Liver (tissue), 3 donors: Measurements from ENCODE around the gene AGPAT2.

Source experiments
- ATF3 ChIP-seq: IDR thresholded peaks from 2 replicates; pipeline ENCODE4 v1.6.1; 2016; ENCODE audit warnings: antibody characterized with exemption
- CTCF ChIP-seq: fragments of 150-350 bp; IDR thresholded peaks from 2 replicates; pipeline ENCODE4 v1.5.1; 2017; ENCODE audit warnings: improper control_type of control experiment, low read depth, low read length; ENCODE audit not compliant: missing input control
- EGR1 ChIP-seq, 2 donors: IDR thresholded peaks; 2 replicates each; pipeline ENCODE4 v1.6.1; 2016 to 2018; ENCODE audit warnings: antibody characterized with exemption in 2 of 2, low read depth in 2 of 2
- FOXA1 ChIP-seq: IDR thresholded peaks from 2 replicates; pipeline ENCODE4 v1.6.1; 2016; ENCODE audit warnings: antibody characterized with exemption
- GABPA ChIP-seq, 2 donors: IDR thresholded peaks in 1 of 2; conservative IDR thresholded peaks in 1 of 2; 2 replicates each; pipeline ENCODE4 v1.6.1; 2016; ENCODE audit warnings: antibody characterized with exemption in 2 of 2, mild to moderate bottlenecking in 1 of 2, moderate library complexity in 1 of 2
- JUND ChIP-seq, 2 donors: IDR thresholded peaks; 2 replicates each; pipeline ENCODE4 v1.6.1; 2016; ENCODE audit warnings: antibody characterized with exemption in 2 of 2
- MAX ChIP-seq: IDR thresholded peaks from 2 replicates; pipeline ENCODE4 v1.6.1; 2016; ENCODE audit warnings: antibody characterized with exemption
- RAD21 ChIP-seq, 2 donors: IDR thresholded peaks; 2 replicates each; pipeline ENCODE4 v1.6.1; 2016; ENCODE audit warnings: antibody characterized with exemption in 2 of 2, mild to moderate bottlenecking in 2 of 2
- REST ChIP-seq: IDR thresholded peaks from 2 replicates; pipeline ENCODE4 v1.6.1; 2016; ENCODE audit warnings: antibody characterized with exemption, mild to moderate bottlenecking
- SP1 ChIP-seq: IDR thresholded peaks from 2 replicates; pipeline ENCODE4 v1.6.1; 2018; ENCODE audit warnings: antibody characterized with exemption, mild to moderate bottlenecking
- TAF1 ChIP-seq: conservative IDR thresholded peaks from 2 replicates; pipeline ENCODE4 v1.6.1; 2016; ENCODE audit warnings: antibody characterized with exemption, mild to moderate bottlenecking
- YY1 ChIP-seq: IDR thresholded peaks from 2 replicates; pipeline ENCODE4 v1.6.1; 2016; ENCODE audit warnings: antibody characterized with exemption, mild to moderate bottlenecking
- ZBTB33 ChIP-seq: IDR thresholded peaks from 2 replicates; pipeline ENCODE4 v1.6.1; 2016; ENCODE audit warnings: antibody characterized with exemption
- donor health status: healthy.
- donor health status: healthy.

- TF ChIP-seq MAX (no peak), ATF3 (no peak), CTCF (no peak), TAF1 (no peak), REST (no peak), GABPA (IDR thresholded peaks at IDR 0.05 in 1 of 2, conservative IDR thresholded peaks at IDR 0.05 in 1 of 2) (no peak), YY1 (no peak), RAD21 (IDR thresholded peaks at IDR 0.05) (no peak), FOXA1 (no peak), SP1 (no peak), JUND (IDR thresholded peaks at IDR 0.05) (no peak), EGR1 (IDR thresholded peaks at IDR 0.05; ENCODE audit: low read depth in 2 of 2) (no peak), ZBTB33 (no peak)
Observed at GRCh38 chr9:136667214-136667939, 19.9 kb downstream of the AGPAT2 start.
